ENCODE data around the gene CDC42BPB. TPM values are rescaled to one million over a fixed set of nuclear protein-coding genes. Genes with fewer than 3 reads are reported as not detected.
A peak's percentile ranks its signal among the peaks of the same experiment; 100 is the strongest.

CDC42BPB gene
- total and polyA plus RNA-seq, 2 of the 13 experiments (the other 11 are each of a cell fraction or from before 2014, with no cell fraction given): 19.7 to 32.3 TPM

GRCh38 chr14:103094406-103095209 lies 37.3 kb upstream of the CDC42BPB start, which contains the start of gene EXOC3L4:
Gene EXOC3L4 (plus strand): TSS chr14:103094725. CDS start chr14:103100220, 5,495 bp downstream.
- Histone ChIP-seq H3K9ac (ENCODE audit: insufficient read depth, low read depth, low read length) (peak within 1 kb of the TSS; percentile 83), H3K27me3 (ENCODE audit: control insufficient read depth in 1 of 2, insufficient read depth in 2 of 2, low read length in 2 of 2) (peaks cover 0 to 8% of the 10 kb centered on the region in 2 experiments; a peak in 2 of 5 replicates), H3K36me3 (replicated peaks in 1 of 2; ENCODE audit: control insufficient read depth in 1 of 2, insufficient read depth in 2 of 2, low read length in 2 of 2) (no peaks in the 10 kb centered on the region), H4K20me1 (ENCODE audit: insufficient read depth, low read length) (no peaks in the 10 kb centered on the region), H3K4me1 (ENCODE audit: insufficient read depth, low read length) (peaks cover 85% of the 10 kb centered on the region), H3K79me2 (ENCODE audit: insufficient read depth, low read length) (peaks cover 17% of the 10 kb centered on the region), H3K4me2 (ENCODE audit: low read depth, low read length) (peak within 1 kb of the TSS; percentile 96), H3K27ac (ENCODE audit: extremely low read length, insufficient read depth, low read length) (peak within 1 kb of the TSS; percentile 84), H3K4me3 (replicated peaks in 1 of 3; ENCODE audit: insufficient read depth in 1 of 3, low read depth in 2 of 3, low read length in 3 of 3) (peak within 1 kb of the TSS; percentile 82 to 94 (median 86)), H3K9me3 (ENCODE audit: low read length) (no peaks in the 10 kb centered on the region), H2AFZ (ENCODE audit: low read length) (peak within 1 kb of the TSS; percentile 70)
- in situ Hi-C loops (cut with HindIII; ENCODE audit: extremely low pct_ligation_motif_present, low pct_unique_long_range_greater_than_20kb): no loop called here
- FAIRE-seq: peak; percentile 71
- peak; percentile 56 for ATAC-seq
- CTCF ChIA-PET (ENCODE audit: low intra/inter-chr PET ratio, low total read pairs): interaction anchor here (1.1 kb wide), 1 partner anchor 47 kb away, joined by 4 read pairs; no protein-coding TSS in a partner anchor
- no TSS peak for BruUV-seq (replicated peaks)
- intact Hi-C loops (cut with micrococcal nuclease; ENCODE audit: unreplicated experiment): no loop called here
- POLR2A ChIA-PET: interaction anchor here (0.6 to 2.6 kb wide), 10 partner anchors 8 to 249 kb away, joined by 3 to 39 read pairs (median 3); partner anchors contain the start of gene EIF5
- peak; percentile 76 for DNase-seq (ENCODE audit: low spot score)
- WGBS (ENCODE audit: low lambda C conversion rate): 1% methylated on average over 16 of the region's 23 CpGs
- TF ChIP-seq PBX2 (CRISPR knock-in tag; IDR thresholded peaks at IDR 0.05) (no peak), HMGA1 (CRISPR knock-in tag; conservative IDR thresholded peaks at IDR 0.05) (no peak), ZSCAN21 (CRISPR knock-in tag; IDR thresholded peaks at IDR 0.05; ENCODE audit: borderline replicate concordance) (peak; percentile 42; the same call in 1 of the 2 replicates), NFE2 (CRISPR knock-in tag; IDR thresholded peaks at IDR 0.05) (no peak), EZH2 (conservative IDR thresholded peaks at IDR 0.05; ENCODE audit: low read depth, low read length) (no peak), MYPOP (CRISPR knock-in tag; IDR thresholded peaks at IDR 0.05) (peak; percentile 48; the same call in 1 of the 2 replicates), SIN3A (IDR thresholded peaks at IDR 0.05; ENCODE audit: borderline replicate concordance, low read depth, low read length) (peak; percentile 83; the same call in 1 of the 2 replicates), GATAD2A (CRISPR knock-in tag; IDR thresholded peaks at IDR 0.05) (peak; percentile 41), NKX3-1 (CRISPR knock-in tag; IDR thresholded peaks at IDR 0.05) (no peak), CCAR2 (optimal IDR thresholded peaks at IDR 0.05; ENCODE audit: low read depth, low read length) (no peak), ZNF605 (CRISPR knock-in tag; IDR thresholded peaks at IDR 0.05) (peak; percentile 82), ZNF367 (CRISPR knock-in tag; IDR thresholded peaks at IDR 0.05; ENCODE audit: borderline replicate concordance) (no peak), ZNF691 (CRISPR knock-in tag; IDR thresholded peaks at IDR 0.05; ENCODE audit: borderline replicate concordance, low read depth) (0 out of 2 replicates have a peak, but pooled peaks have one; percentile 12), IRX3 (CRISPR knock-in tag; IDR thresholded peaks at IDR 0.05; ENCODE audit: borderline replicate concordance, low read depth) (peak; percentile 83; the same call in 1 of the 2 replicates), ZNF556 (CRISPR knock-in tag; IDR thresholded peaks at IDR 0.05; ENCODE audit: borderline replicate concordance) (no peak), SOX13 (IDR thresholded peaks at IDR 0.05) (no peak), SOX13 (CRISPR knock-in tag; conservative IDR thresholded peaks at IDR 0.05 in 1 of 2, IDR thresholded peaks at IDR 0.05 in 1 of 2) (no peak), ZNF660 (CRISPR knock-in tag; IDR thresholded peaks at IDR 0.05; ENCODE audit: borderline replicate concordance, low read depth) (peak; percentile 28; the same call in 1 of the 2 replicates), ZC3H4 (CRISPR knock-in tag; IDR thresholded peaks at IDR 0.05; ENCODE audit: borderline replicate concordance) (no peak), HES4 (CRISPR knock-in tag; IDR thresholded peaks at IDR 0.05; ENCODE audit: borderline replicate concordance) (peak; percentile 77; the same call in 1 of the 2 replicates), CEBPB (IDR thresholded peaks at IDR 0.05; ENCODE audit: borderline replicate concordance, low read depth, low read length) (no peak)
